ENCODE data around the gene CDH6.
"Not testable (repeated sequence)": the region's sequence is repeated elsewhere in the genome, so short reads cannot be mapped to it uniquely, and the experiment has no call there.

CDH6 gene

DNA sequence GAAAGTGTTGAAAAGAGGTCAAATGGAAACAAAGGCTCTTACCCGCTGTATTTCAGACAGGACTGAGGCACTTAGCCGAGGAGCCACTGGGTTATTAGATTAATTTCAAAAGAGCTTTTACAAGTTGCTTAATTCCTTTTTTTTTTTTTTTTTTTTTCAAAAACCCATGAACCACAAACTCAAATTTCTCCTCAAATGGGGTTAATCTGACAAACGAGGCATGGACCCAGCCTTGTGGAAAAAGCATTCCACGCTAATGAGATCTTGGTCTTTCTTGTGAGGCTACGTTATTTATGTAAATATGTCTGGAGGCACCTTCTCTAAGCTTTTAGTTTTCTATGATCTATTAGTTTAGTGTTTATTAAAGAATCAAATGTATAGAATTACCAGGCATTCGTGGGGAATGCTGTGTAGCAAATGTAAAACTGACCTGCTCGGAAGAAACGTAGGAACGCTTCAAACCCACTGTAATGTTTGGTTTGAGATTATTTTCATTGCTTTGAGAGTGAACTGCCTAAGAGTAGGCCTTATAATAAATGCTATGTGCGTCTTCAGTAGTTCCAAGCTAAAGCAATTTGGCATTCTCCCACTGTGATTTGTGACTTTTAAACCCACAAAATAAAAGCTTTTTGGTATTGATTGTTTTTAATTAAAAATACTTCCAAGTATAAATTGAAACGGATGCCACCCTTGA lies 134.7 kb downstream of the CDH6 start:
- no peak for DNase-seq (ENCODE audit: low read depth in 2 of 2)

DNA sequence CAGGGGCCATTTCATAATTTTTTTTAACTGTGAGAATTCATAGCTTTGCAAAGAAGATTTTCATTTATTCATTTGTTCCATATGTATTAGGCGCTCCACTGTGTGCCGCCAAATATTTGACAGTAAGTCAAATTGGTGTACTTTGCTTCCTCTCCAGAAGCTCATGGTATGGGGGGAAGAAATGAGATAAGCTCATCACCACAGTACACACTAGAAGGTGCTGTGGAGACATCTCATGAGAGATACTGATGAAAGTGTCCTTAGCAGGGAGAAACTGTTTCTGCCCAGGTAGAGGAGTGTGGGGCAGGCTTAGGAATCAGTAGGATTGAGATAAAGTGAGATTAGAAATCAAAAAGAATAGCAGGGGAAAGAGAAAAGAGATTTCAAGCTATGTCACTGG lies 136.2 kb downstream of the CDH6 start:
- DNase-seq (ENCODE audit: low read depth in 2 of 2) = no peak

DNA sequence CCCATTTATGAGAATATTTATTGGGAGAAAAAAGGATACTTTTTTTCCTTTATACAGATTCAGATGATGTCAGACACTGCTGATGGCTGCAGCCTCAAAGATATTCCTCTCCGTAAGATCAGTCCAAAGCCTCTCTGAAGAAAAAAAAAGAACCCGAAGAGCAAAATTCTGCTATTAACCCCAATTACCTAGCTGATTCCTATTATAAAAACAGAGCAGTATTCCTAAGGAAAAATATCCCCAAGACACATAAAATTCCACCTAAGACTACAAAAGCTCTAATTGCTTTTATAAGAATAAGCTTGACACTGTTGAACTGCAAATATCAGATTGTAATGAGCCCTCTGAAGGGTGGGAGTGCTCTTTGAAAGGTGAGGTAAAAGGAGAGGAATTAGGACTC lies 138.7 kb downstream of the CDH6 start:
- DNase-seq (ENCODE audit: low read depth in 2 of 2) = no peak

DNA sequence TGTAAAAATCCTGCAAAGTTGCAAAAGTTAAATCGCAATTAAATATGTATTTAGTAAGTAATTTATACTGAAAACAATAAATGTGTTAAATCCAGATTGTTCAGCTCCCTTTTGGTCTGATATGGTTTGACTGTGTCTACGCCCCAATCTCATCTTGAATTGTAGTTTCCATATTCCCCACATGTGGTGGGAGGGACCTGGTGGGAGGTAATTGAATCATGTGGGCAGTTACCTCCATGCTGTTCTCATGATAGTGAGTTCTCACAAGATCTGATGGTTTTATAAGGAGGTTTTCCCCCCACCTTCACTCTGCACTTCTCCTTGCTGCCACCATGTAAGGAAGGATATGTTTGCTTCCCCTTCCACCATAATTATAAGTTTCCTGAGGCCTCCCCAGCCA lies 140.0 kb downstream of the CDH6 start:
- no peak for DNase-seq (ENCODE audit: low read depth in 2 of 2)

DNA sequence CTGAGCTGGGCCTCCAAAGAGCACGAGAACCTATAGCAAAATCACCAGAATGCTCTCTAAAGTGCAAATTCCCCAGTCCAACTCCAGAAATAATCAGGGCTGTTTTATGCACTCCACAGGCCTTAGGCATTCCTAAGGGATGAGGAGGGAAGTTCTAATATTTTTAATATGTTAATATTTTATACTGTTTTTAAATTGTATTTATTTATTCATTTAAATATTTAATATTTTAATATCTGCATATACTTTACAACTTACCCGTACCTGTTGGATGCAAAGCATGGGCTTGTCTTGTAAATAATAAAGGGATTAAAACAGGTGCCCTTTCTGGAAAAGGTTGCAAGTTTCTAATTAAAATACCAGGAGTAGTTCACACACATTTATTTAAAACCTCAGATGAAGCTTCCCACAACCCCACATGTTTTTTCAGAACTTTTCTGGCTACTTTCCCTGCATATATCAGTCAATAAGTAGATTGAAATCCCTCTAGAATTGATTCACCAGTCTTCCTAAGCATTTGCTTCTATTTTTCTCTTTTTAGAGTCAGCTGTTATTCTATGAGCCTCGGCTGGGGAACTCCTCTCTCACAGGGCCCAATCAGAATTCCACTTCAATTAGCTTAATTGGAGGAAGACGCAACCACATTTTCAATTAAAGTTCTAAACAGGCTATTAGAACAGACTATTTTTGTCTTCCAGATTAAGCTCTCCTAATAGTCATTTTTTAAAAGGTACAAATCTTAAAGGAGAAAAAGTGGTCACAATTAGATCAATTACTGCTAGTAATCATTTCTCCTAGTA lies 140.8 kb downstream of the CDH6 start:
- no peak for DNase-seq (ENCODE audit: low read depth in 2 of 2)

DNA sequence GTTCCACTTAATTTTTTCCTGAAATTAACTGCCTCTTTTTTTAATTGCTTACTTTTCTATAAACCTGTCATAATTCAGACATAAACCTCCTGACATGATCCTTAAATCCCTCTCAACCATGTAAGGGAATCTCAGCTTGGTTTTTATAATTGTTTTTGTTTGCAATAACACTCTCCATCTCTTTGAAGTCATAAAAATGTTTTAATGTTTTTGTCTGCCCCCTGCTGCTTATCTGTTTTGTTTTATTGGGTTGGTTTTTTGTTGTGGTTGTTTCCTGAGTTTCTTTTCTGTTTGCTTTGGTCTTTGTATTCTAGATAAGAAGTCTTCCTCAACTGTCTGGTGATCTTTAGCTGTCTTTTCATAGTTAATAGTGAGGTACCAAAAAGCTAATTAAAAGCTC lies 142.0 kb downstream of the CDH6 start:
- DNase-seq (ENCODE audit: low read depth in 2 of 2) = no peak

DNA sequence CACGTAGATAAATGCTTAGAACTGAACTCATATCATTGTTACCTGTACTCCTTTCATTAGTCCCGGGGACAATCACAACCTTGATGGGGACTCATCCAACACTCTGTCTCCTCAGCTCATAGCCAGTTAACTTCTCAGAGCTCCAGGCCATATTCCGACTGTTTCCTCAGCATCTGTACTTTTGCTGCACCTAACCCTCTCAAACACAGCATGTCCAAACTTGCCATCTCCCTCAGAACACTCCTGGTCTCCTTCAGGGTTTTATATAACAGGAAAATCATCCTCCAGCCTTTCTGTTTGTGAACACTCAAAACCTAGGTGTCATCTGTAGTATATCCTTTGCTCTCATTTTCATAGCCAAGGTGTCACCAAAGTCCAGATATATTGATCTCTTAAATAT lies 150.5 kb downstream of the CDH6 start:
- no peak for DNase-seq (ENCODE audit: low read depth in 2 of 2)

DNA sequence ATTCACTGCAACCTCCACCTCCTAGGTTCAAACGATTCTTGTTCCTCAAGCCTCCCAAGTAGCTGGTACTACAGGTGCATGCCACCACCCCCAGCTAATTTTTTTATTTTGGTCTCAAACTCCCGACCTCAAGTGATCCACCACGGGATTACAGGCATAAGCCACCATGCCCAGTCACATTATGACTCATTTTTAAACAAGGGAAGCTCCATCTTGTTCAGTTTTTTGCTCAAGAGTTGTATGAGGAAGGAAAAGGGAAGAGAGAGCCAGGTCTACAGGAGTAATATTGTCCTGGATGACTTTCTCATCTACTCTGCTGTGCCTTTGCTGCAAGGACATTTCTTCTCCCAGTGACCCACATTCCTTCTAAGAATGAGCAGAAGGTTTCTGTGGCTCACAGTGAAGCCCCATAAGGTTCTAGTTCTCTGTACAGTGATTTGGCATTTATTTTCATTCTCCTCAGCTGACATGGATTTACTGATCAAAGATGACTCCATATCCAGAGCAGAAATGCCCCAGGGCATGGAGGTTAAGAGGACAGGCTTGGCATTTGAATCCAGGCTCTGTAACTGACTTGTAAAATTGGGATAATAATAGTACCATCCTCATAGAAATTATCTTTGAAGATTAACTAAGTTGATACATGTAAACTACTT lies 153.5 kb downstream of the CDH6 start:
- no peak for DNase-seq (ENCODE audit: low read depth in 2 of 2)

DNA sequence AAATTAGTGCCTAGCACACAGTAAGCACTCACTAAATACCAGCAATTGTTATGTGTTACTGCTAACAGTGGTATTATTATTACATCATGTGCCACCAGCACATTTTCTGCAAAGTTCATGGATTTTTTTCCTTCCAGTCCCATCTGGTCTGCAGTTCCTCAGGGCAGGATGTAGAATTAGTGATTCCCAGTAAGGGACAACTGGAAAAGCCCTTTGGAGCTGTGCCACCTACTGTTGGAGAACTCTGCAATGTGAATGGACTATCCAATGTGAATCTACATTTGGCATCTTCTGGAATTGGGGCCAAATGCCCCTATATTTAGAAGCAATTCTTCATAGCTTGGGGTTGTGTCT lies 154.0 kb downstream of the CDH6 start:
- DNase-seq (ENCODE audit: low read depth in 2 of 2) = no peak

DNA sequence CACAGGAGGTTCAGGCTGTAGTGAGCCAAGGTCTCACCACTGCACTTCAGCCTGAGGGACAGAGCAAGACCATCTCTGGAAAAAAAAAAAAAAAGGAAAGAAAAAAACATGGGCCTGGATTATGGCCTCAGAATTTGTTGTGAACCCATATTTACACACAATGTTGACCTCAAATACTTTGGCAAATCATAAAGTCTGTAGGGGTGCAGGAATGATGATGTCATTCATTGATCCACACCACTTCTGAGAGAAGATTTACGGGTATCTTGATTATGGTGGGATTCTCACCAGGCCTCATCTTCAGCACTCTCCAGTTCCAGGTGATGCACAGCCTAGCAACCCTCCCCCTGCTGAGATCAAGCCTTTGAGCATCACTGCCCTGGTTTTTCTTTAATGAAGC lies 156.9 kb downstream of the CDH6 start:
- no peak for DNase-seq (ENCODE audit: low read depth in 2 of 2)

DNA sequence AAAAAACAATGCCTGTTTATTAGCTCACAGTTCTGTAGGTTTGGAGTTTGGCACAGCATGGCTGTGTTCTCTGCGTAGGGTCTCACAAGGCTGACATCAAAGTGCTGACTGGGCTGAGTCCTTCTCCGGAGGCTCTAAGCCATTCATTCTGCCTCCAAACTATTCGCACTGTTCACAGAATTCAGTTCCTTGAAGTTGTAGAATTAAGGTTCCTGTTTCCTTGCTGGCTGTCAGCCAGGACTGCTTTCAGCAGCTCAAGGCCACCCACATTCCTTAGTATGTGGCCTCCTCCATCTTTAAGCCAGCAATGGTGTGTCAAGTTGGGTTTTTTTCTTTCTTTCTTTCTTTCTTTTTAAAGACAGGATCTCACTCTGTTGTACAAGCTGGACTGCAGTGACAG lies 161.9 kb downstream of the CDH6 start:
- DNase-seq (ENCODE audit: low read depth in 2 of 2) = no peak

DNA sequence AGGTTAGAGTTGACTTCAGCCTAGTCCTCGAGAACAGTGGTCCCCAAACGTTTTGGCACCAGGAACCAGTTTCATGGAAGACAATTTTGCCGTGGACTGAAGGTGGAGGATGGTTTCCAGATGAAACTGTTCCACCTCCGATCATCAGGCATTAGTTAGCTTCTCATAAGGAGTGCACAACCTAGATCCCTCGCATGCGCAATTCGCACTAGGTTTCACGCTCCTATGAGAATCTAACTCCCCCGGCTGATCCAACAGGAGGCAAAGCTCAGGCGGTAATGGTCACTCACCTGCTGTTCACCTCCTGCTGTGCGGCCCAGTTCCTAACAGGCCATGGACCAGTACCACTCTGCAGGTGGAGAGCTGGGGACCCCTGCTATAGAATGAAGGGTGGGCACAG lies 163.6 kb downstream of the CDH6 start:
- DNase-seq (ENCODE audit: low read depth in 2 of 2) = no peak

DNA sequence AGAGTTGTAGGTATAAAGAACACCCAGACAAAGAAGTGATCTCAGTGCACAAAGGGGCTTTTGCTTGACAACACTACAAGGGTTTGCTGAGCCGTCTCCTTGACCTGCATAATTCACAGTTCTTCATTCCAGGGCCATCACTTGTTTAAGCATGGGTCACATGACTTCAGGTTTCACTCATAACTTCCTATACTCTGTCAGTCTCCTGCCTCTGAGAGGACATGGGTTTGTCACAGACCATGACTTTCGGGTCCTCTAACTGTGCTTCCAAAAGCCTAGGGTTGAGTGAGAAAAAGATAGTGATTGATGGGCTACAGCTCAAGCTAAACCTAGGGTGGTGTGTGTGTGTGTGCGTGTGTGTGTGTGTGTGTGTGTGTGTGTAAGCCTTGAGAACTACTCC lies 166.4 kb downstream of the CDH6 start:
- DNase-seq (ENCODE audit: low read depth in 2 of 2) = no peak

DNA sequence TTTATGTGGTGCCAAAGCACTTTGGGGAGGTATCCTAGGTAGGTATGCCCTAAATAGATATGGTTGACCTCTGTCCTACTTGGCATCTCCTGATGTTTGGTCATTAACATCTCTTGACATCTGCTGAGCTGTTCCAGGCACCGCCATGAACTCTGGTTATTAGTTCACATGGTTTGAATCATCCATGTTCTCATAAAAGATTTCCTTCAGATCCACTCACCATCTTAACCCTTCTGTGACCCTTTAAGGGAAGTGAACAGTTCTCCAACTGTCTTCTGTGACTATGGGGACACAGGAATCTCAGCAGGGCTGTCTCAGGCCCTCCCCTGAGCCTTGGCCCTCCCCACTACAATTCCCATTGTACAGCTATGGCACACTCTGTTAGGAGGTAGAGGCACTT lies 167.7 kb downstream of the CDH6 start:
- DNase-seq (ENCODE audit: low read depth in 2 of 2) = no peak

DNA sequence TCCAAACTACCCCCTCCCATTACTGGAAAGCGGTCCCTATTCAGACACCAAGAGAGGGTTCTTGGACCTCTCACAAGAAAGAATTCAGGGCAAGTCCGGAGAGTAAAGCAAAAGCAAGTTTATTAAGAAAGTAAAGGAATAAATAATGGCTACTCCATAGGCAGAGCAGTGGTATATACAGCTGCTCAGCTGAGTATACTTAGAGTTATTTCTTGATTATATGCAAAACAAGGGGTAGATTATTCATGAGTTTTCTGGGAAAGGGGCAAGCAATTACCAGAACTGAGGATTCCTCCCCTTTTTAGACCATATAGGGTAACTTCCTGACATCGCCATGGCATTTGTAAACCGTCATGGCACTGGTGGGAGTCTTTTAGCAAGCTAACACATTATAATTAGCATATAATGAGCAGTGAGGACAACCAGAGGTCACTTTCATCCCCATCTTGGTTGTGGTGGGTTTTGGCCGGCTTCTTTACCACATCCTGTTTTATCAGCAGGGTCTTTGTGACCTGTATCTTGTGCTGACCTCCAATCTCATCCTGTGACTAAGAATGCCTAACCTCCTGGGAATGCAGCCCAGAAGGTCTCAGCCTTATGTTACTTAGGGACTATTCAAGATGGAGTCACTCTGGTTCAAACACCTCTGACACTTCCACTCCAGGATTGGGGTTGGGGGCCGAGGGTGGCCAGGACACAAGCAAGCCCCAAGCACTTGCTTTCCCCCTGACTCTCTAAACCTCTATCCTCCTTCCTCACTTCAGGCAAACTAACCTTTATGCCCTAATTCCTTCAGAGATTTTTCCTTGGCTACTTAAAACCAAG lies 168.4 kb downstream of the CDH6 start:
- not testable (repeated sequence) for DNase-seq (ENCODE audit: low read depth in 2 of 2)

DNA sequence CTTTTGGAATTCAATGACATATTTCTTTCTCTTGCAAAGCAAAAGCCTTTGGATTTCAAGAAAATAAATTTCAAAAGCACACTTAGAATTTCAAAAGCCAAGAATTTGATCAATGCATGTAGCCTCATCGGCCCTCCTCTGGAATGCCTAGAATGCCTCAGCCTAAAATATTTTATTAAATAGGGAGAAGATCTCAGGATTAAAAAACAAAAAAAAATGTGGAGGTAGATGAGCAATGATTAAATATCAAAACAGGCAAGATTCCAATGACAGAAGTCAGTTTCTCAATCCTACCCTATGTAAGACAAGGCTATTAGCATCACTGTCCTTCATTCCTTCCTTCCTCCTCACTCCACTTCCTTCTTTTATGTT lies 169.0 kb downstream of the CDH6 start:
- no peak for DNase-seq (ENCODE audit: low read depth in 2 of 2)

DNA sequence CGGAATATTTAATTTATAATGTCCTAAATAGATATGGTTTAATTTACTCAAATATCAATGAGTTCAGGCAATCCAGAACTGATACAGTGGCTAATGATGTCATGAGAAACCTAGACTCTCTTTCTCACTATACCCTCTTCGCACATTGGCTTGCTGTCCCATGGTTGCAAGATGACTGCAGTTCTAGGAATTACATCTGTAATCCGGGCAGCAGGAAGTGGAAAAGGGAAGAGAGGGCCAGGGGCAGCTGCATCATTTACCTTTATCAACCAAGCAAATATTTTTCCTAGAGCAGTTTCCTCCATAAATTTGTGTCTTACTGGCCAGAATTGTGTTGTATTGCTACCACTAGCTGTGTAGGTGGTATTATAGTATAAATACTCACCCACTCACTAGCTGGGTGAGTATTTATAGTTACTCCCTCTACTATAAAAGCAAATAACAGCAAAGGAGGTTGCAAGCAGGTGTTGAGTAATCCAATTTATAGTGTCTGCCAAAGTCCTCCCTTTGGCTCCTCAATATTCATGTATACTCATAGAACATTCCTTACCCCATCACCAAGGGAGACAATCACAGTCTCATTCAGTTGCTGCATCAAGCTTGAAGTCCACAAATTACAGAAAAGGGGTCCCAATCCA lies 169.6 kb downstream of the CDH6 start:
- DNase-seq (ENCODE audit: low read depth in 2 of 2) = no peak

DNA sequence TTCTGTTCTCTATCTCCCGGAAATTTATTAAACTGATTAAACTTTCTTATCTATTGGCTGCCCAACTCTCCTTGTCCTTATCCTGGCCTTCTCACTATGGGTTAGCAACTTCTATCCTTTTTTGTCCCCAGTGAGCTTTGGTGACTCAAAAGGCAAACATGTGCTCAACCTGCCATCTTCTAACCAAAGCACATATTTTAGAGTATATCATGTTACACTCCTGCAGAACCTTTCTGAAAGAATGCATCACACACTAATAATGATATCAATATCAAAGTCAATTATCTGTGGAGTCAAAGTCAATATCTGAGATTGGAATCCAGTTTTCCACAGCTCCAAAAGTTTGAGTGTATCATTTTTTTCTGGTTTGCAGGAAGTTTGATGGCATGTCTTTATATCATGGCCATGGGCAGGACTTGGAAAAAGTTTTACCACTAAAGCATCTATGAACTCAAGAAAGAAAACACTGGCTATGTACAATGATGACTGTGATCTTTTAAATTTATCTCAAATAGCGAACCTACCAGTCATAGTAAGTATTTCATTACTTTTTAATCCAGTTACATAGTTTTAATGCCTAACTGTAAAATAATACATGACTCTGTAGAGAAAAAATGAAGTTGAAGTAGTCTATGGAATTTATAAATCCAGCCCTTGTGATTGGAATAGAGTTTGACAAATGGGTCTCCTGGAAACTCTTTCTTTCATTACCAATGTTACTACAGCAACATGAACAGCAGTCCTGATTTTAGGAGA lies 171.6 kb downstream of the CDH6 start:
- no peak for DNase-seq (ENCODE audit: low read depth in 2 of 2)

DNA sequence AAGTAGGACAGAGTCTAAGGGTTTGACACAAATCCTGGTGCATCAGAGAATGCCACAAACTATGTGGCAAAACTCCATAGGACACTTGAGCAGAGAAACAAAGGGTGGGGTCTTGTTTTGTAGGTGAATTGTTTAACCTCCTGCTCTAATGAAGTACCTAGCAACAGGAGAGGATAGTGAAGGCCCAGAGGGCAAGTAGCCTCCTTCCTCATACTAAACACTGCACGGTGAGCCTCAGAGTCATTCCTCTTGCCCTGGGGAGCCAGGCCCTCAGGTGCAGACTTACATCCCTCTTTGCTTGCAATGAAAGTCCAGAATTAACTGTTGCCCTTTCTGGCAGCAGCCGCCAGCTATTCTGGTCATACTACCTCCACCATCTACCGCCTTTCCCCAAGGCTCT lies 172.3 kb downstream of the CDH6 start:
- DNase-seq (ENCODE audit: low read depth in 2 of 2) = no peak

DNA sequence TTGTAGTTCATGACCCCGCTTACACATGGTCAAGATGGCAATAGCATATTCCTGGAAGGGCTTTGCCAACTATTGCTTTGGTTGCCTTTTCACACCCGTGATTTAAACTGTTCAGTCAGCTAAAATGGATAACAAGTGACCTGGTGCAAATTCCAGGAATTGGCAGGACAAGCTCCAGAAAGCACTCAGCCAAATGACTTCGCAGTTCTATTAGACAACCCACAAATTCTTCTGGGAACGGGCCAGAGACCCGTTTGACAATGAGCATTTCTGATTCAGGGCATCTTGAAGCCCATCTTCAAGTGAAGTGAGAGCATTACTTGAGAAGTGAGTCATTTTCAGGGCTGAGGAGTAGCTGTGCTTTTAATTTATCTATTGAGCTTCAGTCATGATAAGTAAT lies 173.5 kb downstream of the CDH6 start:
- DNase-seq (ENCODE audit: low read depth in 2 of 2) = no peak

DNA sequence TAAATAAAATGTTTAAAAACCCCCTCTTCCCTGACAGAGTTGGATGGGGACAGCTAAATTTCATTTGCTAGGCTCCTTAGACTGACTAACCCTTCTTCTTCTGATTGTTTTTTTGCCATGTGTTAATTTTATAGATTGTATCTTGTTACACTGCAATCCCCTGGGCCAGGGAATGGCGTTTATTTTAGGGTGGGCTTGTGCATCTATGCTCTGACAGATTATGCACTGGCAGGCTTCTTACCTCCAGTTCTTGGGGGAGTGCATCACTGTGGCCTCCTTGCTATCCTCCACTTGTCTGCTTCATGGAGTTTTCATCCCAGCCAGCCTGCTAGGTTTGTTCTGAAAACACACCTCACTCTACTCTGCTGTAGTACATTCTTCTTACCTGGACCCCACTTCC lies 178.6 kb downstream of the CDH6 start:
- no peak for DNase-seq (ENCODE audit: low read depth in 2 of 2)
